Thymus (tissue), 11 donors: ENCODE data around the gene FRRS1L. TPM values are rescaled to one million over a fixed set of nuclear protein-coding genes. Genes with fewer than 3 reads are reported as not detected.
"Not testable (repeated sequence)": the region's sequence is repeated elsewhere in the genome, so short reads cannot be mapped to it uniquely, and the experiment has no call there.

ENCODE experiments used
- DNase-seq, 9 donors: peaks; one replicate each; pipeline ENCODE4 v3.0.0-alpha.2; 2013; ENCODE audit warnings: low spot score in 9 of 9, low read depth in 6 of 9, missing footprints in 1 of 9
- H3K27ac ChIP-seq, 2 donors: one replicate each; pipeline ENCODE4 v1.5.1; 2013; ENCODE audit warnings: control low read depth in 1 of 2, low read depth in 1 of 2, low read length in 1 of 2, mild to moderate bottlenecking in 1 of 2, moderate library complexity in 1 of 2
- H3K27me3 ChIP-seq, 2 donors: one replicate each; pipeline ENCODE4 v1.5.1; 2013; ENCODE audit warnings: low read length in 1 of 2; ENCODE audit not compliant: control insufficient read depth in 2 of 2, insufficient read depth in 1 of 2
- H3K36me3 ChIP-seq, 2 donors: one replicate each; pipeline ENCODE4 v1.5.1; 2013; ENCODE audit warnings: low read length in 1 of 2, mild to moderate bottlenecking in 1 of 2, moderate library complexity in 1 of 2; ENCODE audit not compliant: control insufficient read depth in 2 of 2, insufficient read depth in 2 of 2
- H3K4me1 ChIP-seq, 2 donors: one replicate each; pipeline ENCODE4 v1.5.1; 2013; ENCODE audit warnings: low read length in 2 of 2; ENCODE audit not compliant: control insufficient read depth in 2 of 2, insufficient read depth in 2 of 2
- H3K4me3 ChIP-seq, 2 donors: one replicate each; pipeline ENCODE4 v1.5.1; 2013; ENCODE audit warnings: low read length in 2 of 2, control low read depth in 1 of 2, mild to moderate bottlenecking in 1 of 2
- H3K9me3 ChIP-seq, 2 donors: one replicate each; pipeline ENCODE4 v1.5.1; 2013; ENCODE audit warnings: low read length in 1 of 2, mild to moderate bottlenecking in 1 of 2; ENCODE audit not compliant: control insufficient read depth in 2 of 2, insufficient read depth in 1 of 2
- WGBS: extraction: QIAGEN DNeasy Blood & Tissue Kit; methylation state at CpG from one replicate; pipeline ENCODE4 v1.1.7; 2013; 5-methylcytosine and 5-hydroxymethylcytosine counted together
- polyA plus RNA-seq: library from polyadenylated mRNA; stranded (reverse); fragments of 200-250 nt; gene quantifications from one replicate; pipeline ENCODE4 v1.2.3, GENCODE V29; 2013
- total RNA-seq: library from RNA; stranded (reverse); fragments of 120-200 nt; gene quantifications from one replicate; pipeline ENCODE4 v1.2.4, GENCODE V29; 2013
- donor health status: healthy.

Gene FRRS1L
- total and polyA plus RNA-seq, 2 donors = 0.07 to 0.09 TPM

- no peak for DNase-seq
- 96% methylated on average over 6 of the region's 6 CpGs for WGBS
- Histone ChIP-seq H3K4me3 (no peak overlapping the region), H3K27me3 (no peaks in the 10 kb centered on the region), H3K9me3 (no peaks in the 10 kb centered on the region), H3K36me3 (no peaks in the 10 kb centered on the region), H3K27ac (no peak overlapping the region), H3K4me1 (no peaks in the 10 kb centered on the region)
Measured at GRCh38 chr9:109129470-109130197, 37.4 kb downstream of the FRRS1L start.

GRCh38 chr9:109126671-109127070 lies 40.4 kb downstream of the FRRS1L start:
- not testable (repeated sequence) for H3K4me1 ChIP-seq, H3K36me3 ChIP-seq, H3K27ac ChIP-seq, H3K9me3 ChIP-seq, DNase-seq, H3K4me3 ChIP-seq, H3K27me3 ChIP-seq
- 93% methylated on average over 4 of the region's 4 CpGs for WGBS

- H3K4me1 ChIP-seq = peaks cover 2 to 14% of the 10 kb centered on the region in 2 donors
- WGBS = 96% methylated on average over 2 of the region's 2 CpGs
Measured at GRCh38 chr9:109124121-109124520, 42.9 kb downstream of the FRRS1L start.

GRCh38 chr9:109122726-109123621 lies 44.1 kb downstream of the FRRS1L start:
- Histone ChIP-seq H3K36me3 (no peaks in the 10 kb centered on the region), H3K4me1 (peaks cover 8 to 24% of the 10 kb centered on the region in 2 donors), H3K27me3 (no peaks in the 10 kb centered on the region), H3K27ac (no peak overlapping the region), H3K9me3 (no peaks in the 10 kb centered on the region), H3K4me3 (no peak overlapping the region)
- WGBS = 87% methylated on average over 12 of the region's 12 CpGs
- DNase-seq = peak in 1 of 9 donors; percentile 34

More at GRCh38 chr9:109124121-109124520, 42.9 kb downstream of the FRRS1L start:
- no peaks in the 10 kb centered on the region for H3K36me3 ChIP-seq
- DNase-seq = no peak
- H3K27ac ChIP-seq = no peak overlapping the region
- no peaks in the 10 kb centered on the region for H3K27me3 ChIP-seq
- no peak overlapping the region for H3K4me3 ChIP-seq
- H3K9me3 ChIP-seq = no peaks in the 10 kb centered on the region

GRCh38 chr9:109121232-109121796 lies 45.7 kb downstream of the FRRS1L start:
- no peak for DNase-seq
- Histone ChIP-seq H3K27ac (no peak overlapping the region), H3K4me3 (no peak overlapping the region), H3K4me1 (peaks cover 11 to 29% of the 10 kb centered on the region in 2 donors), H3K9me3 (no peaks in the 10 kb centered on the region), H3K36me3 (no peaks in the 10 kb centered on the region), H3K27me3 (no peaks in the 10 kb centered on the region)
- 92% methylated on average over 11 of the region's 11 CpGs for WGBS

GRCh38 chr9:109120204-109120789 lies 46.8 kb downstream of the FRRS1L start:
- peak overlapping the region; percentile 8 to 19 for H3K4me3 ChIP-seq
- peak overlapping the region in 1 of 2 donors; percentile 0 for H3K27ac ChIP-seq
- no peak for DNase-seq
- no peaks in the 10 kb centered on the region for H3K9me3 ChIP-seq
- 38% methylated on average over 13 of the region's 13 CpGs for WGBS
- no peaks in the 10 kb centered on the region for H3K36me3 ChIP-seq
- H3K4me1 ChIP-seq = peaks cover 11 to 33% of the 10 kb centered on the region in 2 donors
- no peaks in the 10 kb centered on the region for H3K27me3 ChIP-seq

- no peaks in the 10 kb centered on the region for H3K9me3 ChIP-seq
- peak within 1 kb of the TSS; percentile 74 to 83 for H3K27ac ChIP-seq
- H3K27me3 ChIP-seq = no peaks in the 10 kb centered on the region
- peak within 1 kb of the TSS; percentile 81 to 86 for H3K4me3 ChIP-seq
- WGBS = under 1% methylated on average over 88 of the region's 88 CpGs
- peak; percentile 91 to 98 (median 95) for DNase-seq
- H3K4me1 ChIP-seq = peaks cover 11 to 33% of the 10 kb centered on the region in 2 donors
- no peaks in the 10 kb centered on the region for H3K36me3 ChIP-seq
Measured at GRCh38 chr9:109119439-109120203, 47.4 kb downstream of the FRRS1L start, which contains the start of gene TMEM245. TMEM245 (minus strand) TSS chr9:109119947; CDS start chr9:109119913, 34 bp downstream.

GRCh38 chr9:109118808-109119438 lies 48.1 kb downstream of the FRRS1L start:
- H3K27ac ChIP-seq = peak overlapping the region in 1 of 2 donors; percentile 44
- H3K36me3 ChIP-seq = no peaks in the 10 kb centered on the region
- 1% methylated on average over 29 of the region's 29 CpGs for WGBS
- DNase-seq = peak in 1 of 9 donors; percentile 19
- peak overlapping the region; percentile 81 to 86 for H3K4me3 ChIP-seq
- peaks cover 11 to 33% of the 10 kb centered on the region in 2 donors for H3K4me1 ChIP-seq
- H3K27me3 ChIP-seq = no peaks in the 10 kb centered on the region
- H3K9me3 ChIP-seq = no peaks in the 10 kb centered on the region
